Measurements from ENCODE around the gene CGB1.
"Not testable (repeated sequence)": the region's sequence is repeated elsewhere in the genome, so short reads cannot be mapped to it uniquely, and the experiment has no call there.

- TF ChIP-seq CTCF, POLR2A (IDR thresholded peaks at IDR 0.05): not testable (repeated sequence)
These were observed 6.9 kb downstream of the CGB1 start for GRCh38 chr19:49029749-49030148.
